Mammary epithelial cell (primary cell): ENCODE results near the gene MSH3.

Experiments
- CTCF ChIP-seq, 2 donors: IDR thresholded peaks in 1 of 2; conservative IDR thresholded peaks in 1 of 2; 2 replicates each; pipeline ENCODE4 v1.5.1; 2011 to 2012; ENCODE audit warnings: inconsistent platforms in 2 of 2, low read length in 2 of 2, mild to moderate bottlenecking in 2 of 2, control low read depth in 1 of 2, low read depth in 1 of 2; ENCODE audit not compliant: insufficient read depth in 1 of 2; ENCODE audit errors: extremely low read depth in 1 of 2
- EZH2 ChIP-seq: IDR thresholded peaks from 2 replicates; pipeline ENCODE4 v1.6.1; 2012; ENCODE audit warnings: low read length, inconsistent platforms, borderline replicate concordance

GRCh38 chr5:80631278-80632259 is 22.9 kb upstream of the MSH3 start:
- TF ChIP-seq EZH2 (no peak), CTCF (conservative IDR thresholded peaks at IDR 0.05 in 1 of 2, IDR thresholded peaks at IDR 0.05 in 1 of 2; ENCODE audit: extremely low read depth in 1 of 2, insufficient read depth in 1 of 2, low read depth in 1 of 2, low read length in 2 of 2) (no peak)
